Measurements from ENCODE around the gene VWA3B.

The VWA3B gene

DNA sequence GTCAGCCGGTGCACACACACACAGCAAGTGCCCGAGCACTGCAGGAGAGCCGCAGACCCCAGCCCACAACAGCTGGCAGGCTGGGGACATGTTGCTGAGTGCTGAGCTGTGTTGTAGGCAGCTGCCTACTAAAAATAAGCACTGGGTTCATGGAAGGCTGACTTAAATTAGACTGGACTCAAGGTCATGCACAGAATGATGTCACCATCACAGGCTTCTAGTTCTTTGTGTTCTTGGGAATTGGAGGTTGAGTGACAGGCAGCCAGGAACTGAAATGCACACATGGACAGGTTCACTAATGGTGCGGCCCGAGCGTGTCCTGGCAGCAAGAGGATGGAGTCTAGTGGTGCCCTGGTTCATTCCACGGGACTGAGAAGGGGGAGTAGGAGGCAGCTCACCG lies 71.3 kb downstream of the VWA3B start:
- Histone ChIP-seq H3K4me2 (ENCODE audit: insufficient read depth, low read length, poor library complexity, severe bottlenecking) (no peak overlapping the region), H3K79me1 (ENCODE audit: low read depth, low read length) (no peaks in the 10 kb centered on the region), H3K4ac (ENCODE audit: low read length) (no peak overlapping the region), H3K36me3 (replicated peaks in 1 of 2; ENCODE audit: control insufficient read depth in 2 of 2, insufficient read depth in 2 of 2, low read length in 2 of 2) (no peaks in the 10 kb centered on the region), H3K9me3 (replicated peaks in 1 of 2; ENCODE audit: control insufficient read depth in 2 of 2, insufficient read depth in 1 of 2, low read depth in 1 of 2, low read length in 2 of 2) (no peaks in the 10 kb centered on the region), H3K18ac (ENCODE audit: low read length) (no peak overlapping the region), H2AFZ (ENCODE audit: low read length) (no peak overlapping the region), H3K14ac (ENCODE audit: low read length) (no peak overlapping the region), H3K4me1 (ENCODE audit: control insufficient read depth in 2 of 2, insufficient read depth in 1 of 2, low read depth in 1 of 2, low read length in 2 of 2) (peaks cover 0 to 2% of the 10 kb centered on the region in 2 donors), H3K4me3 (ENCODE audit: low read length in 2 of 2) (no peak overlapping the region), H2BK5ac (ENCODE audit: low read length) (no peak overlapping the region), H2BK12ac (ENCODE audit: low read length) (no peak overlapping the region), H2BK15ac (ENCODE audit: low read length) (no peak overlapping the region), H3K27ac (replicated peaks; ENCODE audit: low read length) (no peak overlapping the region), H4K91ac (ENCODE audit: low read depth, low read length, poor library complexity) (no peak overlapping the region), H3K23ac (ENCODE audit: low read depth, low read length, poor library complexity) (no peak overlapping the region), H3K27me3 (ENCODE audit: control insufficient read depth in 3 of 3, insufficient read depth in 3 of 3, low read depth in 1 of 3, low read length in 3 of 3) (no peaks in the 10 kb centered on the region), H4K8ac (ENCODE audit: low read depth, low read length) (no peak overlapping the region), H2BK120ac (ENCODE audit: low read depth, low read length) (no peak overlapping the region), H3K9ac (ENCODE audit: low read depth, low read length, poor library complexity) (no peak overlapping the region), H2AK5ac (ENCODE audit: low read depth, low read length) (no peak overlapping the region)
- no CpG with 5 or more reads among the region's 8 CpGs for WGBS, 2 donors (ENCODE audit: extremely low coverage in 2 of 2, insufficient read length in 2 of 2, insufficient replicate concordance in 1 of 2)
- no peak for DNase-seq (ENCODE audit: low spot score)

DNA sequence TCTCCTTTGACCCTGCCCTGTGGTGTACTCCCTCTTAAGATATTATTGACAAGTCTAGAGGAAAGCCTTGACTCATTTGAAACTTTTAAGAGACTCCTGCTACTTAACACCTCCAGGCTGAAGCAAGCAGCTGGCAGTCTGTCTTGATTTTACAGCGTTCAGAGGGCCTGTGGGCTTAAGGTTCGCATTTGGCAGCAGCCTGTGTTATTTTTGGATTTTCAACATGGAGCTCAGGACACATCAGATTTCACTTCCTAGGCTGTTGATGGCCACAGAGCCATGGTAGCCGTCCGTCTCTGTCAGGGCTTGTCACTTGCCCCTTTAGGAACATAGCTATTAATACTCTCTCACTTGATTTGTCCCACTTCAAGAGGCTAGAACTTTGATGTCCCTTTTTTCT lies 73.6 kb downstream of the VWA3B start:
- no peak for DNase-seq (ENCODE audit: low spot score)

DNA sequence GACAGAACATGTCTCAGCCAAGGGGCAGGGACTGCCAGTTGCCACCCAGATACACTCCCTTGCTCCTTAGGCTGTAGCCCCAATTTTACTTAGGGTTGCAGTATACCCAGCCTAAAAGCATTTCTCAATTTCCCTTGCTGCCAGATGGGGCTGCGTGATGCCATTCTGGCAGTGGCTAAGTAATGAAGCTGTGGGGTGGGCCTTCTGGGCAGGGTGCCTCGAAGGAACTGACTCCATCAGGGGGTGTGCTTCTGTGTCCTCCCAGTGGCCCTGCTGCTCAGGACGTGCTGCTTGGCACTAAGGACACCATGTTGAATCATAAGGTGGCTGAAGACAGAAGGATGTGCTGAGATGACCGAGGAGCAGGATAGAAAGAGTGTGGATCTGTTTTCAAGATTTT lies 74.2 kb downstream of the VWA3B start:
- Histone ChIP-seq H4K91ac (ENCODE audit: low read depth, low read length, poor library complexity) (no peak overlapping the region), H2BK120ac (ENCODE audit: low read depth, low read length) (no peak overlapping the region), H2BK5ac (ENCODE audit: low read length) (no peak overlapping the region), H3K4me2 (ENCODE audit: insufficient read depth, low read length, poor library complexity, severe bottlenecking) (no peak overlapping the region), H3K14ac (ENCODE audit: low read length) (no peak overlapping the region), H3K79me1 (ENCODE audit: low read depth, low read length) (no peaks in the 10 kb centered on the region), H3K27ac (replicated peaks; ENCODE audit: low read length) (no peak overlapping the region), H3K18ac (ENCODE audit: low read length) (no peak overlapping the region), H3K9me3 (replicated peaks in 1 of 2; ENCODE audit: control insufficient read depth in 2 of 2, insufficient read depth in 1 of 2, low read depth in 1 of 2, low read length in 2 of 2) (no peaks in the 10 kb centered on the region), H2BK15ac (ENCODE audit: low read length) (peak overlapping the region; percentile 9), H2AK5ac (ENCODE audit: low read depth, low read length) (no peak overlapping the region), H2BK12ac (ENCODE audit: low read length) (no peak overlapping the region), H3K23ac (ENCODE audit: low read depth, low read length, poor library complexity) (no peak overlapping the region), H3K4me3 (ENCODE audit: low read length in 2 of 2) (no peak overlapping the region), H3K36me3 (replicated peaks in 1 of 2; ENCODE audit: control insufficient read depth in 2 of 2, insufficient read depth in 2 of 2, low read length in 2 of 2) (no peaks in the 10 kb centered on the region), H3K4me1 (ENCODE audit: control insufficient read depth in 2 of 2, insufficient read depth in 1 of 2, low read depth in 1 of 2, low read length in 2 of 2) (peaks cover 0 to 2% of the 10 kb centered on the region in 2 donors), H4K8ac (ENCODE audit: low read depth, low read length) (no peak overlapping the region), H3K9ac (ENCODE audit: low read depth, low read length, poor library complexity) (no peak overlapping the region), H3K27me3 (ENCODE audit: control insufficient read depth in 3 of 3, insufficient read depth in 3 of 3, low read depth in 1 of 3, low read length in 3 of 3) (no peaks in the 10 kb centered on the region), H3K4ac (ENCODE audit: low read length) (no peak overlapping the region), H2AFZ (ENCODE audit: low read length) (no peak overlapping the region)
- no peak for DNase-seq (ENCODE audit: low spot score)
- WGBS, 2 donors (ENCODE audit: extremely low coverage in 2 of 2, insufficient read length in 2 of 2, insufficient replicate concordance in 1 of 2) = no CpG with 5 or more reads among the region's 4 CpGs

More for the DNA sequence above, 73.6 kb downstream of the VWA3B start:
- WGBS, 2 donors (ENCODE audit: extremely low coverage in 2 of 2, insufficient read length in 2 of 2, insufficient replicate concordance in 1 of 2) = no CpG with 5 or more reads among the region's 4 CpGs
- Histone ChIP-seq H2AK5ac (ENCODE audit: low read depth, low read length) (no peak overlapping the region), H3K18ac (ENCODE audit: low read length) (no peak overlapping the region), H2BK15ac (ENCODE audit: low read length) (peak overlapping the region; percentile 9), H3K9ac (ENCODE audit: low read depth, low read length, poor library complexity) (no peak overlapping the region), H3K27me3 (ENCODE audit: control insufficient read depth in 3 of 3, insufficient read depth in 3 of 3, low read depth in 1 of 3, low read length in 3 of 3) (no peaks in the 10 kb centered on the region), H3K27ac (replicated peaks; ENCODE audit: low read length) (no peak overlapping the region), H3K23ac (ENCODE audit: low read depth, low read length, poor library complexity) (no peak overlapping the region), H3K4ac (ENCODE audit: low read length) (no peak overlapping the region), H3K79me1 (ENCODE audit: low read depth, low read length) (no peaks in the 10 kb centered on the region), H2BK12ac (ENCODE audit: low read length) (no peak overlapping the region), H3K9me3 (replicated peaks in 1 of 2; ENCODE audit: control insufficient read depth in 2 of 2, insufficient read depth in 1 of 2, low read depth in 1 of 2, low read length in 2 of 2) (no peaks in the 10 kb centered on the region), H4K91ac (ENCODE audit: low read depth, low read length, poor library complexity) (no peak overlapping the region), H3K36me3 (replicated peaks in 1 of 2; ENCODE audit: control insufficient read depth in 2 of 2, insufficient read depth in 2 of 2, low read length in 2 of 2) (no peaks in the 10 kb centered on the region), H3K4me3 (ENCODE audit: low read length in 2 of 2) (no peak overlapping the region), H3K14ac (ENCODE audit: low read length) (no peak overlapping the region), H2BK120ac (ENCODE audit: low read depth, low read length) (no peak overlapping the region), H4K8ac (ENCODE audit: low read depth, low read length) (no peak overlapping the region), H3K4me2 (ENCODE audit: insufficient read depth, low read length, poor library complexity, severe bottlenecking) (no peak overlapping the region), H2AFZ (ENCODE audit: low read length) (no peak overlapping the region), H2BK5ac (ENCODE audit: low read length) (no peak overlapping the region), H3K4me1 (ENCODE audit: control insufficient read depth in 2 of 2, insufficient read depth in 1 of 2, low read depth in 1 of 2, low read length in 2 of 2) (peaks cover 0 to 2% of the 10 kb centered on the region in 2 donors)

DNA sequence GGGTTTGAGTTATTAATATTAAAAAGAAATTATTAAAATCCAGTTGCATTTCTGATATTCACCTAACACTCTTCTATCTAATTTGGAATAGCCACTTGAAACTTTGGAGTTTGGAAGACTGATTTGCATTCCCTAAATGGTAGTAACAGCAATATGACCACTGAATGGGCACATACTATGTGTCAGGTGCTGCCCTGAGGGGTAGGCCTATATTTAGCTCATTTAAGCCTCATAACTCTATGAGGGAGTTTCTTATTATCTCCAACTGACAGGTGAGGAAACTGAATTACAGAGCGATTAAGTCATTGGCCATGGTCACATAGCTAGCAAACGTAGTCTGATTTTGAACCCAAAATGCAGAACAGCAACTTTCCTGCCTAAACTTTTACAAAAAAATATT lies 77.3 kb downstream of the VWA3B start:
- no peak overlapping the region for H3K14ac ChIP-seq (ENCODE audit: low read length)
- no CpG with 5 or more reads among the region's 2 CpGs for WGBS, 2 donors (ENCODE audit: extremely low coverage in 2 of 2, insufficient read length in 2 of 2, insufficient replicate concordance in 1 of 2)
- H3K9me3 ChIP-seq (replicated peaks in 1 of 2; ENCODE audit: control insufficient read depth in 2 of 2, insufficient read depth in 1 of 2, low read depth in 1 of 2, low read length in 2 of 2) = no peaks in the 10 kb centered on the region
- no peak overlapping the region for H3K4me2 ChIP-seq (ENCODE audit: insufficient read depth, low read length, poor library complexity, severe bottlenecking)
- H2BK120ac ChIP-seq (ENCODE audit: low read depth, low read length) = no peak overlapping the region
- H4K8ac ChIP-seq (ENCODE audit: low read depth, low read length) = no peak overlapping the region
- no peak overlapping the region for H3K23ac ChIP-seq (ENCODE audit: low read depth, low read length, poor library complexity)
- H3K27ac ChIP-seq (replicated peaks; ENCODE audit: low read length) = no peak overlapping the region
- H3K18ac ChIP-seq (ENCODE audit: low read length) = no peak overlapping the region
- no peaks in the 10 kb centered on the region for H3K4me1 ChIP-seq (ENCODE audit: control insufficient read depth in 2 of 2, insufficient read depth in 1 of 2, low read depth in 1 of 2, low read length in 2 of 2)
- no peak overlapping the region for H2BK12ac ChIP-seq (ENCODE audit: low read length)
- no peaks in the 10 kb centered on the region for H3K36me3 ChIP-seq (replicated peaks in 1 of 2; ENCODE audit: control insufficient read depth in 2 of 2, insufficient read depth in 2 of 2, low read length in 2 of 2)
- no peaks in the 10 kb centered on the region for H3K79me1 ChIP-seq (ENCODE audit: low read depth, low read length)
- H2AK5ac ChIP-seq (ENCODE audit: low read depth, low read length) = no peak overlapping the region
- peaks cover 0 to 1% (median 0%) of the 10 kb centered on the region in 3 experiments for H3K27me3 ChIP-seq (ENCODE audit: control insufficient read depth in 3 of 3, insufficient read depth in 3 of 3, low read depth in 1 of 3, low read length in 3 of 3)
- no peak overlapping the region for H2BK15ac ChIP-seq (ENCODE audit: low read length)
- no peak overlapping the region for H3K4ac ChIP-seq (ENCODE audit: low read length)
- H2BK5ac ChIP-seq (ENCODE audit: low read length) = no peak overlapping the region
- no peak overlapping the region for H3K4me3 ChIP-seq (ENCODE audit: low read length in 2 of 2)
- DNase-seq (ENCODE audit: low spot score) = no peak
- H2AFZ ChIP-seq (ENCODE audit: low read length) = no peak overlapping the region
- H3K9ac ChIP-seq (ENCODE audit: low read depth, low read length, poor library complexity) = no peak overlapping the region
- no peak overlapping the region for H4K91ac ChIP-seq (ENCODE audit: low read depth, low read length, poor library complexity)

Measured in neuronal stem cell (in vitro differentiated cells).